Heart left ventricle (tissue), 16 donors: ENCODE data around the gene GABPB2. TPM values are rescaled to one million over a fixed set of nuclear protein-coding genes. Genes with fewer than 3 reads are reported as not detected.

Experiments used
- ATAC-seq, 4 donors: fragments of 200-7000 bp; cut with Tn5 transposase; one replicate each; pipeline ENCODE4 v1.9.1; 2020 to 2022; ENCODE audit warnings: moderate library complexity in 4 of 4, mild to moderate bottlenecking in 3 of 4, moderate number of reproducible peaks in 1 of 4
- DNase-seq, 5 donors: peaks; one replicate each; pipeline ENCODE4 v3.0.0-alpha.2; 2020
- H3K27ac ChIP-seq, 12 donors: fragments of 200-600 bp; sonication (generic) in 4 of 12; one replicate each; pipeline versions ENCODE4 v1.5.0 to v1.8.0; 2016 to 2022; ENCODE audit warnings: mild to moderate bottlenecking in 2 of 12
- H3K27me3 ChIP-seq, 9 donors: fragments of 200-600 bp; sonication (generic) in 2 of 9; one replicate each; pipeline versions ENCODE4 v1.5.1 to v1.8.0; 2016 to 2022; ENCODE audit warnings: mild to moderate bottlenecking in 3 of 9
- H3K36me3 ChIP-seq, 9 donors: fragments of 200-600 bp; sonication (generic) in 2 of 9; one replicate each; pipeline versions ENCODE4 v1.5.0 to v1.8.0; 2018 to 2022; ENCODE audit warnings: mild to moderate bottlenecking in 2 of 9
- H3K4me1 ChIP-seq, 12 donors: fragments of 200-600 bp; sonication (generic) in 4 of 12; one replicate each; pipeline versions ENCODE4 v1.5.0 to v1.8.0; 2016 to 2022; ENCODE audit warnings: mild to moderate bottlenecking in 3 of 12
- H3K4me3 ChIP-seq, 12 donors: fragments of 200-600 bp; sonication (generic) in 4 of 12; one replicate each; pipeline versions ENCODE4 v1.5.0 to v1.8.0; 2017 to 2022; ENCODE audit warnings: mild to moderate bottlenecking in 9 of 12, moderate library complexity in 4 of 12
- H3K9me3 ChIP-seq, 12 donors: fragments of 200-600 bp; sonication (generic) in 4 of 12; one replicate each; pipeline versions ENCODE4 v1.5.0 to v1.8.0; 2016 to 2022; ENCODE audit warnings: mild to moderate bottlenecking in 1 of 12
- CTCF ChIP-seq, 12 donors: fragments of 200-600 bp; sonication (generic) in 4 of 12; IDR thresholded peaks; one replicate each; pipeline versions ENCODE4 v1.5.0 to v1.8.0; 2018 to 2022; ENCODE audit warnings: antibody characterized with exemption in 12 of 12, mild to moderate bottlenecking in 5 of 12
- POLR2A ChIP-seq, 2 donors: fragments of 450-650 bp; IDR thresholded peaks; one replicate each; pipeline ENCODE4 v1.6.1; 2017; ENCODE audit warnings: antibody characterized with exemption in 2 of 2, mild to moderate bottlenecking in 2 of 2, moderate library complexity in 2 of 2
- WGBS, 4 donors: extraction: QIAGEN DNeasy Blood & Tissue Kit in 2 of 4; methylation state at CpG; one replicate each; pipeline versions ENCODE4 v1.1.5 to v1.1.7; 2013 to 2018; 5-methylcytosine and 5-hydroxymethylcytosine counted together
- intact Hi-C, 10 donors: fragments of 100-400 bp; cut with DNase I; formaldehyde crosslinking; loops; one replicate each; pipeline versions ENCODE4 v1.11.1 to v1.14.2; 2022
- polyA plus RNA-seq, 2 donors: library from polyadenylated mRNA; stranded (reverse); fragments of 200-250 nt; gene quantifications; one replicate each; pipeline ENCODE4 v1.2.3, GENCODE V29; 2013
- total RNA-seq, 9 donors: library from RNA; depleted of rRNA in 2 of 9; stranded (reverse); fragments of >200 nt in 2 of 9; fragmentation: NEBNext Ultra II Directional in 3 of 9; extraction: Animal tissue kit (Norgen Biotek cat#: 25700) in 3 of 9; gene quantifications; one replicate each; pipeline versions ENCODE4 v1.1.0 to v1.2.4, GENCODE V29; 2016 to 2023
- donor health status: ischemic (EF 13 %, LVEDD 7.1; RV severe dilation, severe dysfunction).
- donor health status: healthy with polysubstance abuse.
- donor health status: DM: no; HTN: yes; CAD: no.
- donor health status: DM: no; HTN: no; CAD: no.
- donor health status: ischemic (EF 25% LVEDD 6.9; RV normal size, moderate dysfunction).
- donor health status: ischemic (EF 25% LVEDD 5.7; RV mildly dilated, moderate dysfunction).
- donor health status: healthy.
- donor health status: DM: yes; HTN: yes; CAD: no.
- donor health status: ischemic (EF 35%, LVEDD 5.7; RV mildly dilated, moderate dysfunction).
- donor health status: nonischemic (EF 11% LVEDD 7.7; RV severe dilation, severe dysfunction).
- donor health status: DM: yes; HTN: yes; CAD: no.
- donor health status: PGD.
- donor health status: ischemic (EF 29% LVEDD 5.4; RV normal size, mild dysfunction).
- donor health status: nonischemic (EF 23%, LVEDD 6.1; RV moderate dilation, normal function).

Gene GABPB2
- total and polyA plus RNA-seq, 11 donors: 4.6 to 15.2 (median 11.6) TPM

DNA sequence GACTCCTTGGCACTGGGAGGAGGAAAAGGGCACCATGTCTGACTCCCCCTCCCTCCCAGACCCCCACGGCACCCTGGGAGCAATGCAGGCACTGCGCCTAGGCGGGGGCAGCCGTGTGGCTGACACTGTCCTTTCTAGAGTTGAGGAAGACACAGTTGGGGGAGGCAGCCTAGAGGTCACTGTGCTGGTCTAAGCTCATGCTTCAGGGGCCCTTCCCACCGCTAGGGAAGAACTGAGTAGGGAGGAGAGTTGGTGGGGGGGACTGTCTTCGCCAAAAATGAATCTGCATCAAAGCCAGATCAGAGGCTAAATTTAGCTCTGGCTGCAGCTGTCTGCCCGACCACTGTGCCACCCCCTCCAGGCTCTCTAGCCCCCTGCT lies 72.5 kb downstream of the GABPB2 start:
- 28 to 45% (median 35%) methylated on average over 7 of the region's 7 CpGs for WGBS, 4 donors
- Histone ChIP-seq H3K27ac (peak overlapping the region; percentile 79 to 92 (median 87)), H3K4me3 (peak overlapping the region in 3 of 12 donors; percentile 12 to 83 (median 80)), H3K4me1 (peaks cover 13 to 58% (median 39%) of the 10 kb centered on the region in 12 donors), H3K36me3 (peaks cover 0 to 40% (median 26%) of the 10 kb centered on the region in 9 donors), H3K9me3 (no peaks in the 10 kb centered on the region), H3K27me3 (peaks cover 0 to 5% (median 0%) of the 10 kb centered on the region in 9 donors)
- intact Hi-C loops: loop anchor here in 1 of 10 donors (5.0 to 10.0 kb wide), 2 partner anchors 36 to 118 kb away; no protein-coding TSS in a partner anchor
- peak in 3 of 12 donors; percentile 8 to 30 (median 16) for TF ChIP-seq CTCF (IDR thresholded peaks at IDR 0.05)
- no peak for TF ChIP-seq POLR2A (IDR thresholded peaks at IDR 0.05)
- ATAC-seq: peak in 2 of 4 donors; percentile 12 to 22
- DNase-seq: no peak

DNA sequence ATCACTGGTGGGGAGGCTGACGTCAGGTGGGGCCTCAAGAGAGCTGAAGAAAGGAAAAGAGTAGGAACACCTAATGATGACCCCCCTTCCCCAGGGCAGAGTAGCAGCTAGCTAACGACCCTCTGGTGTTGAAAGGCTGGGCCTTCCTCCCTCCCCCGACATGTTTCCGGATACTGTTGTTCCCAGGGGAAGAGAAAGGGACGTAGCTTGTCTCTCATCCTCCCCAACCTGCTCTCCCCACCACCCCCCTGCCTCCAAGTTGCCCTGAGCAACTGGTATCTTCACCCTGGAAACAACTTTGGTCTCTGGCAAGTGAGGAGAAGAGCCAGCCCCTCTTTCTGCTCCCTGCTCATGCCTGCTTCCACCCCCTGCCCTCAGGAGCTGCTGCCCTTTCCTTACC lies 73.4 kb downstream of the GABPB2 start:
- Histone ChIP-seq H3K27ac (peak overlapping the region; percentile 79 to 92 (median 87)), H3K36me3 (peaks cover 0 to 31% (median 17%) of the 10 kb centered on the region in 9 donors), H3K9me3 (no peaks in the 10 kb centered on the region), H3K4me3 (peak overlapping the region in 10 of 12 donors; percentile 66 to 97 (median 84)), H3K4me1 (peaks cover 13 to 58% (median 39%) of the 10 kb centered on the region in 12 donors), H3K27me3 (peaks cover 0 to 5% (median 0%) of the 10 kb centered on the region in 9 donors)
- 8 to 18% (median 12%) methylated on average over 5 of the region's 5 CpGs for WGBS, 4 donors
- no peak for DNase-seq
- ATAC-seq: no peak
- TF ChIP-seq CTCF (IDR thresholded peaks at IDR 0.05) (no peak), POLR2A (IDR thresholded peaks at IDR 0.05) (no peak)
- intact Hi-C loops: loop anchor here in 1 of 10 donors (5.0 to 10.0 kb wide), 2 partner anchors 37 to 119 kb away; no protein-coding TSS in a partner anchor

DNA sequence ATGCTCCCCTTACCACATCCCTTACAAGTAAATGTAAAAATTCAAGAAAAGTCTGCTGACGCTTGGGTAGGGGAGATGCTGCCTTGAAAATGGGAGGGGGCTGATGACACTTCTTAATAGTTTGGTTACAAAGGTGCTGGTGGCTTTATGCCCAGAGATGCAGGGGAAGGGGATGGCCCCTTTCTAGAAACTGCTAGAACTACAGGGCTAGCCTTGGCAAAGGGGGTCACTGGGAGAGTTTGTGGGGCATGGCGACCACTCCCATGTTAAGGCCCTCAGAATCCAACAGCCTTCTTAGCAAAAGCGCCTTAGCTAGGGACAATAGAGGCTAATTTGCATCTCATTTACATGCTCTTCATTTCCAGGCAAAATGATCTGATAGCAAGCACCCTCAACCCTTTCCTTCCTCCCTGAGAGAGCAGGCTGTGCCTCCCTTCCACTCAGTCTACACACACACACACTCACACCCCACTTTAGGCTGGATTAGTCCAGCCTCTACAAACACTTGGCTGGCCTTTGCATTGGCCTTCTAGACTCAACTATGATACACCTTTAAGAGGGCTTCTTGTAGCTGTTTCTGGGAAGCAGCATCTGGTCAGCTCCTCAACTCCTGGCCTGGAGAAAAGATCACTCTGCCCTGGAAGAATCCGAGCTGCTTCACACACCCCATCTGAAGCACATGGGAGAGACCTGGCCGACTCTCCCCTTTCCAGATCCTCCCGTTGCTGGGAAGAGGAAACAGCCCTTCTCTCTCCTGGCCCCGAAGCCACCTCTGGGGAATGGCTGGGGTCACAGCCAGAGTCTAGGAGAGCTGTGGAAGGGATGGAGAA lies 74.1 kb downstream of the GABPB2 start:
- peak overlapping the region; percentile 79 to 92 (median 87) for H3K27ac ChIP-seq
- 26 to 37% (median 34%) methylated on average over 6 to 7 of the region's 7 CpGs for WGBS, 4 donors
- intact Hi-C loops: loop anchor here in 2 of 10 donors (5.0 to 10.0 kb wide), 3 partner anchors 37 to 137 kb away; partner anchors contain the start of genes MINDY1 (in 1 of the 2) and PRUNE1 (in 1 of the 2)
- DNase-seq (peak in 3 of 5 donors; percentile 65 to 75 (median 75)), ATAC-seq (peak in 3 of 4 donors; percentile 2 to 48 (median 11))
- no peaks in the 10 kb centered on the region for H3K9me3 ChIP-seq
- peaks cover 13 to 58% (median 39%) of the 10 kb centered on the region in 12 donors for H3K4me1 ChIP-seq
- TF ChIP-seq POLR2A (IDR thresholded peaks at IDR 0.05): no peak
- TF ChIP-seq CTCF (IDR thresholded peaks at IDR 0.05): no peak
- peak overlapping the region; percentile 66 to 97 (median 84) for H3K4me3 ChIP-seq
- H3K36me3 ChIP-seq: peaks cover 0 to 24% (median 10%) of the 10 kb centered on the region in 9 donors
- peaks cover 0 to 5% (median 0%) of the 10 kb centered on the region in 9 donors for H3K27me3 ChIP-seq
